WTC11 (cell line): ENCODE data around the gene SORCS2.

Source experiments
- CREB1 ChIP-seq: sonication (generic); formaldehyde crosslinking; IDR thresholded peaks from 2 replicates; pipeline ENCODE4 v1.8.0; 2023; ENCODE audit warnings: mild to moderate bottlenecking, missing genetic modification reagents
- FOXP1 ChIP-seq: sonication (generic); formaldehyde crosslinking; IDR thresholded peaks from 2 replicates; pipeline ENCODE4 v1.8.0; 2022; ENCODE audit warnings: missing genetic modification reagents, mild to moderate bottlenecking, moderate library complexity, borderline replicate concordance
- NFYB ChIP-seq: sonication (generic); formaldehyde crosslinking; conservative IDR thresholded peaks from 2 replicates; pipeline ENCODE4 v1.8.0; 2022; ENCODE audit warnings: low read depth, missing genetic modification reagents
- SP1 ChIP-seq: sonication (generic); formaldehyde crosslinking; conservative IDR thresholded peaks from 2 replicates; pipeline ENCODE4 v1.8.1; 2022; ENCODE audit warnings: missing genetic modification reagents
- TF ChIP-seq, protein P1 (sequence below): fragments of 200-600 bp; IDR thresholded peaks from 2 replicates; pipeline ENCODE4 v1.8.0; 2022; ENCODE audit warnings: antibody characterized with exemption
- TF ChIP-seq, protein P2 (sequence below): fragments of 250-450 bp; sonication (Bioruptor Pico); IDR thresholded peaks from 2 replicates; pipeline ENCODE4 v2.1.2; 2022; ENCODE audit warnings: mild to moderate bottlenecking, moderate library complexity
- TF ChIP-seq, protein P3 (sequence below): sonication (generic); formaldehyde crosslinking; IDR thresholded peaks from 2 replicates; pipeline ENCODE4 v1.8.1; 2022; ENCODE audit warnings: low read depth, missing genetic modification reagents, borderline replicate concordance
- TF ChIP-seq, protein P4 (sequence below): sonication (generic); formaldehyde crosslinking; IDR thresholded peaks from 2 replicates; pipeline ENCODE4 v1.8.1; 2023; ENCODE audit warnings: mild to moderate bottlenecking, missing genetic modification reagents, moderate library complexity
- TF ChIP-seq, protein P5 (sequence below): sonication (generic); formaldehyde crosslinking; IDR thresholded peaks from 2 replicates; pipeline ENCODE4 v1.8.1; 2022; ENCODE audit warnings: mild to moderate bottlenecking, moderate library complexity, missing genetic modification reagents

DNA sequence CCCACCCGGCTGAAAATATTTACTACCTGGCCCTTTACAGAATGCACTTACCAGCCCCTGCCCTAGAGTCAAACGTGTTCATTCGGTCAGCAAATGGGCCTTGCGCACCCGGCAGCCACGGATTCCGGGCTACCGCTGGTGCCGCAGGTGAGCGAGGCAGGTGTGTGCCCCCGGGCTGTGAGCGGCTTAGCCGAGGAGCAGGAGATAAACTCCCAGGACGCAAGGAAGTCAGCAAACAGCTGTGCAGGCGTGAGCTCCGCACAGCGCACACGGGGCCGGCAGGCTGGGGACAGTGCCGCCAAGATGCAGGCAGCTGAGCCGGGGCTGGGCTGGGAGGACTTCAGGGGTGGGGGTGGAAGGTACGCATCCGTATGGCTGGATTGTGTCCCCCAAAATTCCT, 453.6 kb downstream of the SORCS2 start:
- TF ChIP-seq, protein P1, sequence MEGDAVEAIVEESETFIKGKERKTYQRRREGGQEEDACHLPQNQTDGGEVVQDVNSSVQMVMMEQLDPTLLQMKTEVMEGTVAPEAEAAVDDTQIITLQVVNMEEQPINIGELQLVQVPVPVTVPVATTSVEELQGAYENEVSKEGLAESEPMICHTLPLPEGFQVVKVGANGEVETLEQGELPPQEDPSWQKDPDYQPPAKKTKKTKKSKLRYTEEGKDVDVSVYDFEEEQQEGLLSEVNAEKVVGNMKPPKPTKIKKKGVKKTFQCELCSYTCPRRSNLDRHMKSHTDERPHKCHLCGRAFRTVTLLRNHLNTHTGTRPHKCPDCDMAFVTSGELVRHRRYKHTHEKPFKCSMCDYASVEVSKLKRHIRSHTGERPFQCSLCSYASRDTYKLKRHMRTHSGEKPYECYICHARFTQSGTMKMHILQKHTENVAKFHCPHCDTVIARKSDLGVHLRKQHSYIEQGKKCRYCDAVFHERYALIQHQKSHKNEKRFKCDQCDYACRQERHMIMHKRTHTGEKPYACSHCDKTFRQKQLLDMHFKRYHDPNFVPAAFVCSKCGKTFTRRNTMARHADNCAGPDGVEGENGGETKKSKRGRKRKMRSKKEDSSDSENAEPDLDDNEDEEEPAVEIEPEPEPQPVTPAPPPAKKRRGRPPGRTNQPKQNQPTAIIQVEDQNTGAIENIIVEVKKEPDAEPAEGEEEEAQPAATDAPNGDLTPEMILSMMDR = no peak
- TF ChIP-seq CREB1 (CRISPR knock-in tag) (no peak), SP1 (no peak), NFYB (CRISPR knock-in tag) (no peak), FOXP1 (CRISPR knock-in tag) (no peak)
- TF ChIP-seq, protein P2, sequence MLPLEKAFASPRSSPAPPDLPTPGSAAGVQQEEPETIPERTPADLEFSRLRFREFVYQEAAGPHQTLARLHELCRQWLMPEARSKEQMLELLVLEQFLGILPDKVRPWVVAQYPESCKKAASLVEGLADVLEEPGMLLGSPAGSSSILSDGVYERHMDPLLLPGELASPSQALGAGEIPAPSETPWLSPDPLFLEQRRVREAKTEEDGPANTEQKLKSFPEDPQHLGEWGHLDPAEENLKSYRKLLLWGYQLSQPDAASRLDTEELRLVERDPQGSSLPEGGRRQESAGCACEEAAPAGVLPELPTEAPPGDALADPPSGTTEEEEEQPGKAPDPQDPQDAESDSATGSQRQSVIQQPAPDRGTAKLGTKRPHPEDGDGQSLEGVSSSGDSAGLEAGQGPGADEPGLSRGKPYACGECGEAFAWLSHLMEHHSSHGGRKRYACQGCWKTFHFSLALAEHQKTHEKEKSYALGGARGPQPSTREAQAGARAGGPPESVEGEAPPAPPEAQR = no peak
- TF ChIP-seq, protein P3, sequence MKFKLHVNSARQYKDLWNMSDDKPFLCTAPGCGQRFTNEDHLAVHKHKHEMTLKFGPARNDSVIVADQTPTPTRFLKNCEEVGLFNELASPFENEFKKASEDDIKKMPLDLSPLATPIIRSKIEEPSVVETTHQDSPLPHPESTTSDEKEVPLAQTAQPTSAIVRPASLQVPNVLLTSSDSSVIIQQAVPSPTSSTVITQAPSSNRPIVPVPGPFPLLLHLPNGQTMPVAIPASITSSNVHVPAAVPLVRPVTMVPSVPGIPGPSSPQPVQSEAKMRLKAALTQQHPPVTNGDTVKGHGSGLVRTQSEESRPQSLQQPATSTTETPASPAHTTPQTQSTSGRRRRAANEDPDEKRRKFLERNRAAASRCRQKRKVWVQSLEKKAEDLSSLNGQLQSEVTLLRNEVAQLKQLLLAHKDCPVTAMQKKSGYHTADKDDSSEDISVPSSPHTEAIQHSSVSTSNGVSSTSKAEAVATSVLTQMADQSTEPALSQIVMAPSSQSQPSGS = no peak
- TF ChIP-seq, protein P4, sequence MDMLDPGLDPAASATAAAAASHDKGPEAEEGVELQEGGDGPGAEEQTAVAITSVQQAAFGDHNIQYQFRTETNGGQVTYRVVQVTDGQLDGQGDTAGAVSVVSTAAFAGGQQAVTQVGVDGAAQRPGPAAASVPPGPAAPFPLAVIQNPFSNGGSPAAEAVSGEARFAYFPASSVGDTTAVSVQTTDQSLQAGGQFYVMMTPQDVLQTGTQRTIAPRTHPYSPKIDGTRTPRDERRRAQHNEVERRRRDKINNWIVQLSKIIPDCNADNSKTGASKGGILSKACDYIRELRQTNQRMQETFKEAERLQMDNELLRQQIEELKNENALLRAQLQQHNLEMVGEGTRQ (CRISPR knock-in tag) = no peak
- TF ChIP-seq, protein P5, sequence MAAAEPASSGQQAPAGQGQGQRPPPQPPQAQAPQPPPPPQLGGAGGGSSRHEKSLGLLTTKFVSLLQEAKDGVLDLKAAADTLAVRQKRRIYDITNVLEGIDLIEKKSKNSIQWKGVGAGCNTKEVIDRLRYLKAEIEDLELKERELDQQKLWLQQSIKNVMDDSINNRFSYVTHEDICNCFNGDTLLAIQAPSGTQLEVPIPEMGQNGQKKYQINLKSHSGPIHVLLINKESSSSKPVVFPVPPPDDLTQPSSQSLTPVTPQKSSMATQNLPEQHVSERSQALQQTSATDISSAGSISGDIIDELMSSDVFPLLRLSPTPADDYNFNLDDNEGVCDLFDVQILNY (CRISPR knock-in tag) = no peak
